OCI-LY7 (cell line): ENCODE measurements around the gene FIG4. TPM values are rescaled to one million over a fixed set of nuclear protein-coding genes. Genes with fewer than 3 reads are reported as not detected.
"Not testable (repeated sequence)": the region's sequence is repeated elsewhere in the genome, so short reads cannot be mapped to it uniquely, and the experiment has no call there.

Experiments used
- BruUV-seq: library from RNA; stranded (reverse); fragments of 400-500 nt; replicated peaks from 2 replicates; lab custom pipeline; 2021; lab: Mats Ljungman, UMichigan
- CTCF ChIA-PET: fragments of 300-600 bp; sonication (Branson Sonifier 250); formaldehyde crosslinking; loops from one replicate; lab custom pipeline; 2022; ENCODE audit warnings: antibody characterized with exemption; ENCODE audit not compliant: unreplicated experiment; lab: Charles Lee
- POLR2A ChIA-PET: fragments of 300-600 bp; sonication (Branson Sonifier 250); formaldehyde crosslinking; loops from one replicate; lab custom pipeline; 2022; ENCODE audit warnings: antibody characterized with exemption; lab: Charles Lee
- DNase-seq: peaks from one replicate; pipeline ENCODE4 v3.0.0-alpha.2; 2015; ENCODE audit warnings: low spot score
- H2AFZ ChIP-seq: fragments of 200-600 bp; sonication (generic), shearing (Covaris generic); 2 replicates; pipeline ENCODE4 v1.6.1; 2014; ENCODE audit warnings: mild to moderate bottlenecking, antibody characterized with exemption, low read length, moderate library complexity
- H3K27ac ChIP-seq: fragments of 200-600 bp; sonication (generic); 2 replicates; pipeline ENCODE4 v1.5.1; 2014; ENCODE audit warnings: mixed run types, low read depth, mild to moderate bottlenecking, moderate library complexity, low read length, inconsistent platforms; ENCODE audit not compliant: poor library complexity, severe bottlenecking
- H3K36me3 ChIP-seq: fragments of 200-600 bp; sonication (generic); 2 replicates; pipeline ENCODE4 v1.6.1; 2014; ENCODE audit warnings: mild to moderate bottlenecking, antibody characterized with exemption, low read length, moderate library complexity, mixed read lengths; ENCODE audit not compliant: insufficient read depth
- H3K4me1 ChIP-seq: fragments of 200-600 bp; sonication (generic); 2 replicates; pipeline ENCODE4 v1.5.1; 2014; ENCODE audit warnings: mild to moderate bottlenecking, low read length; ENCODE audit not compliant: insufficient read depth, poor library complexity, severe bottlenecking
- H3K4me2 ChIP-seq: fragments of 200-600 bp; sonication (generic); 2 replicates; pipeline ENCODE4 v1.6.1; 2014; ENCODE audit warnings: mild to moderate bottlenecking, low read length
- H3K4me3 ChIP-seq: fragments of 200-600 bp; sonication (generic); 2 replicates; pipeline ENCODE4 v1.5.1; 2014; ENCODE audit warnings: mild to moderate bottlenecking, low read depth, low read length; ENCODE audit not compliant: poor library complexity, severe bottlenecking
- H3K79me2 ChIP-seq: fragments of 200-600 bp; sonication (generic); 2 replicates; pipeline ENCODE4 v1.6.1; 2016; ENCODE audit warnings: low read depth, mild to moderate bottlenecking, low read length, moderate library complexity, mixed read lengths; ENCODE audit not compliant: insufficient read depth
- H3K9me2 ChIP-seq: fragments of 200-600 bp; sonication (generic); 2 replicates; pipeline ENCODE4 v1.6.1; 2016; ENCODE audit warnings: mild to moderate bottlenecking, low read length, mixed read lengths; ENCODE audit not compliant: insufficient read depth
- H3K9me3 ChIP-seq: fragments of 200-600 bp; sonication (generic); 2 replicates; pipeline ENCODE4 v1.6.1; 2014; ENCODE audit warnings: mild to moderate bottlenecking, mixed run types, low read length, mixed read lengths
- H4K20me1 ChIP-seq: fragments of 200-600 bp; sonication (generic); 2 replicates; pipeline ENCODE4 v1.6.1; 2014; ENCODE audit warnings: mild to moderate bottlenecking, antibody characterized with exemption, low read length, moderate library complexity, mixed read lengths; ENCODE audit not compliant: insufficient read depth
- CTCF ChIP-seq: fragments of 200-600 bp; sonication (generic); conservative IDR thresholded peaks from 2 replicates; pipeline ENCODE4 v1.5.1; 2014; ENCODE audit warnings: mild to moderate bottlenecking, antibody characterized with exemption, low read length, moderate library complexity, mixed read lengths
- EZH2phosphoT487 ChIP-seq: fragments of 200-600 bp; sonication (generic); IDR thresholded peaks from 2 replicates; pipeline ENCODE4 v1.6.1; 2018; ENCODE audit warnings: low read depth, borderline replicate concordance, mild to moderate bottlenecking, mixed run types, antibody characterized with exemption, low read length, moderate library complexity, mixed read lengths
- intact Hi-C: fragments of 100-400 bp; cut with micrococcal nuclease; formaldehyde crosslinking; loops from one replicate; pipeline ENCODE4 v1.10.0; 2022; ENCODE audit not compliant: unreplicated experiment
- total RNA-seq, 2 experiments: library from RNA; depleted of rRNA in 1 of 2; stranded (reverse); fragments of >200 nt in 1 of 2; shearing (Covaris generic) in 1 of 2; gene quantifications; 2 replicates each; pipeline ENCODE4 v1.2.3, GENCODE V29; 2014 to 2022

Gene FIG4
- total RNA-seq, 2 experiments from 2014 or later: 13.3 to 22.9 TPM

- DNase-seq: no peak
- Histone ChIP-seq H3K79me2 (no peaks in the 10 kb centered on the region), H3K27ac (no peak overlapping the region), H3K36me3 (no peaks in the 10 kb centered on the region), H3K4me1 (no peaks in the 10 kb centered on the region), H3K9me2 (no peaks in the 10 kb centered on the region), H2AFZ (no peak overlapping the region), H3K4me2 (no peak overlapping the region), H3K4me3 (no peak overlapping the region), H4K20me1 (no peaks in the 10 kb centered on the region), H3K9me3 (no peaks in the 10 kb centered on the region)
- intact Hi-C loops: no loop called here
- TF ChIP-seq CTCF (no peak), EZH2phosphoT487 (no peak)
- BruUV-seq: no TSS peak
- ChIA-PET POLR2A (interaction anchor here (0.6 to 1.2 kb wide), 2 partner anchors 26 to 907 kb away, joined by 4 to 5 read pairs; no protein-coding TSS in a partner anchor), CTCF (no interaction called here)
Measured at GRCh38 chr6:109867009-109867969, 176.2 kb downstream of the FIG4 start.

GRCh38 chr6:109867970-109868358, 176.9 kb downstream of the FIG4 start:
- H3K4me1 ChIP-seq: no peaks in the 10 kb centered on the region
- H3K36me3 ChIP-seq: no peaks in the 10 kb centered on the region
- BruUV-seq: no TSS peak
- ChIA-PET CTCF (no interaction called here), POLR2A (interaction anchor here (0.6 kb wide), 2 partner anchors 47 to 906 kb away, joined by 3 to 4 read pairs; no protein-coding TSS in a partner anchor)
- TF ChIP-seq CTCF: no peak
- TF ChIP-seq EZH2phosphoT487: no peak
- no peaks in the 10 kb centered on the region for H3K9me3 ChIP-seq
- intact Hi-C loops: no loop called here
- DNase-seq: no peak
- no peak overlapping the region for H3K4me2 ChIP-seq
- no peak overlapping the region for H3K27ac ChIP-seq
- no peak overlapping the region for H2AFZ ChIP-seq
- no peaks in the 10 kb centered on the region for H4K20me1 ChIP-seq
- H3K4me3 ChIP-seq: no peak overlapping the region
- H3K79me2 ChIP-seq: no peaks in the 10 kb centered on the region
- H3K9me2 ChIP-seq: no peaks in the 10 kb centered on the region

GRCh38 chr6:109869398-109870088, 178.4 kb downstream of the FIG4 start:
- CTCF ChIA-PET, H3K79me2 ChIP-seq, H3K27ac ChIP-seq, POLR2A ChIA-PET, BruUV-seq, DNase-seq, H3K9me2 ChIP-seq, H3K4me3 ChIP-seq, H2AFZ ChIP-seq, H3K4me1 ChIP-seq, H3K36me3 ChIP-seq, H4K20me1 ChIP-seq, H3K9me3 ChIP-seq, H3K4me2 ChIP-seq: not testable (repeated sequence)
- intact Hi-C loops: loop anchor here (10.0 kb wide), 1 partner anchor 165 kb away; no protein-coding TSS in a partner anchor
